Astrocyte of the cerebellum (primary cell): ENCODE results near the gene POFUT1.

Source experiments
- DNase-seq: peaks from one replicate; pipeline ENCODE4 v3.0.0-alpha.2; 2011; ENCODE audit warnings: low read depth
- H3K4me3 ChIP-seq: 2 replicates; pipeline ENCODE4 v1.5.1; 2011; ENCODE audit warnings: mild to moderate bottlenecking, low read depth, low read length, moderate library complexity
- in situ Hi-C: cut with HindIII; loops from 2 replicates; pipeline ENCODE4 v1.10.0; 2017; ENCODE audit warnings: low sequenced_read_pairs
- TF ChIP-seq, protein P1 (sequence below): IDR thresholded peaks from 2 replicates; pipeline ENCODE4 v1.5.1; 2012; ENCODE audit warnings: low read length, low read depth, moderate library complexity, mild to moderate bottlenecking; ENCODE audit errors: missing control alignments

The POFUT1 gene

GRCh38 chr20:32287231-32287638, 79.6 kb downstream of the POFUT1 start:
- no peak for DNase-seq
- in situ Hi-C loops, result no loop called here
- TF ChIP-seq, protein P1, sequence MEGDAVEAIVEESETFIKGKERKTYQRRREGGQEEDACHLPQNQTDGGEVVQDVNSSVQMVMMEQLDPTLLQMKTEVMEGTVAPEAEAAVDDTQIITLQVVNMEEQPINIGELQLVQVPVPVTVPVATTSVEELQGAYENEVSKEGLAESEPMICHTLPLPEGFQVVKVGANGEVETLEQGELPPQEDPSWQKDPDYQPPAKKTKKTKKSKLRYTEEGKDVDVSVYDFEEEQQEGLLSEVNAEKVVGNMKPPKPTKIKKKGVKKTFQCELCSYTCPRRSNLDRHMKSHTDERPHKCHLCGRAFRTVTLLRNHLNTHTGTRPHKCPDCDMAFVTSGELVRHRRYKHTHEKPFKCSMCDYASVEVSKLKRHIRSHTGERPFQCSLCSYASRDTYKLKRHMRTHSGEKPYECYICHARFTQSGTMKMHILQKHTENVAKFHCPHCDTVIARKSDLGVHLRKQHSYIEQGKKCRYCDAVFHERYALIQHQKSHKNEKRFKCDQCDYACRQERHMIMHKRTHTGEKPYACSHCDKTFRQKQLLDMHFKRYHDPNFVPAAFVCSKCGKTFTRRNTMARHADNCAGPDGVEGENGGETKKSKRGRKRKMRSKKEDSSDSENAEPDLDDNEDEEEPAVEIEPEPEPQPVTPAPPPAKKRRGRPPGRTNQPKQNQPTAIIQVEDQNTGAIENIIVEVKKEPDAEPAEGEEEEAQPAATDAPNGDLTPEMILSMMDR, result no peak
- no peak overlapping the region for H3K4me3 ChIP-seq
